ENCODE results near the gene GABBR1.

GABBR1 gene

DNA sequence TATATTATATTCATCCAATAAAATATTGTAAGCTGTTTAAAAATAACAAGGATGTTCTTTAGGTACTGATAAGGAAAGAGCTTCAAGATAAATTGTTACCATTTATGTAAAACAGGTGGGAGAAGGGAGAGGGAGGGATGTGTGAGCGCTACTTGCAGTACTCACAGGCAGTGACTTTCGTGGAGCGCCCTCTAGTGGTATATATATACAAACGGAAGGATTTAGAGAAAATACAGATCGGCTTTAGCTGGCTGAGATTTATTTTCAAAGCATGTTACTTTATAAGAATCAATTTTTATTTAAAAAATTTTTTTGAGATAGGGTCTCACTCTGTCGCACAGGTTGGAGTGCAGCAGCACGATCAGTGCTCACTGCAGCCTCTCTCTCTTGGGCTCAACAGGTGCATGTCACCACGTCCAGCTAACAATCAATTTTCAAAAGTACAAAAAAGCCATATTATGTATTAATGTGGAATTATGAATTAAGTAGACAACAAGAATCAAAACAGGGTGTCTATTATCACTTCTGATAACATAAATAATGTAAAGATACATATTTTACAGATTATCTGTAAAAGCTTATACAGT lies 20.6 kb upstream of the GABBR1 start:
- no peaks in the 10 kb centered on the region for H3K27me3 ChIP-seq (ENCODE audit: control insufficient read depth, insufficient read depth, low read length)
- H3K4me1 ChIP-seq (ENCODE audit: control insufficient read depth, insufficient read depth, low read length), result peaks cover 42% of the 10 kb centered on the region
- no peak overlapping the region for H3K27ac ChIP-seq (ENCODE audit: low read depth, low read length)
- no peaks in the 10 kb centered on the region for H3K9me3 ChIP-seq (ENCODE audit: control insufficient read depth, insufficient read depth, low read depth, low read length)
- no peak overlapping the region for H3K9ac ChIP-seq (ENCODE audit: low read length)
- no peak overlapping the region for H3K4me3 ChIP-seq (ENCODE audit: low read depth, low read length)
- H3K36me3 ChIP-seq (ENCODE audit: control insufficient read depth, insufficient read depth, low read length), result no peaks in the 10 kb centered on the region

DNA sequence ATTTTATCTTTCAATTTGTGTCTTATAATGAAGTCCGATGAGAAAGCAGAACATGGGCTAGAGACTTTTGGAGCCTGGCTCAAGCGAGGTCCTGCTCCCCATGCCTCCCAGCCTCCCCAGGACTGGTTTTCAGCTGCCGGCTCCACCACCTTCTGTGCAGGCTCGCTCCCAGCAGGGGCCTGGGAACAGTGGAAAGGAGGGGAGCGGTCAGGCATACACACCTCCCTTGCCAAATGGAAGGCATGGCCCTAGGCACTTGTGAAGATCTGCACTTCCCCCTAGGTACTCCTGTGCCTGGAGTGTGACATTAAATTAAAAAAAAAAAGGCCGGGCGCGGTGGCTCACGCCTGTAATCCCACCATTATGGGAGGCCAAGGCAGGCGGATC lies 19.2 kb upstream of the GABBR1 start:
- no peak overlapping the region for H3K4me3 ChIP-seq (ENCODE audit: low read depth, low read length)
- H3K9me3 ChIP-seq (ENCODE audit: control insufficient read depth, insufficient read depth, low read depth, low read length), result no peaks in the 10 kb centered on the region
- H3K9ac ChIP-seq (ENCODE audit: low read length), result no peak overlapping the region
- no peaks in the 10 kb centered on the region for H3K27me3 ChIP-seq (ENCODE audit: control insufficient read depth, insufficient read depth, low read length)
- H3K27ac ChIP-seq (ENCODE audit: low read depth, low read length), result no peak overlapping the region
- H3K4me1 ChIP-seq (ENCODE audit: control insufficient read depth, insufficient read depth, low read length), result peaks cover 43% of the 10 kb centered on the region
- H3K36me3 ChIP-seq (ENCODE audit: control insufficient read depth, insufficient read depth, low read length), result no peaks in the 10 kb centered on the region

DNA sequence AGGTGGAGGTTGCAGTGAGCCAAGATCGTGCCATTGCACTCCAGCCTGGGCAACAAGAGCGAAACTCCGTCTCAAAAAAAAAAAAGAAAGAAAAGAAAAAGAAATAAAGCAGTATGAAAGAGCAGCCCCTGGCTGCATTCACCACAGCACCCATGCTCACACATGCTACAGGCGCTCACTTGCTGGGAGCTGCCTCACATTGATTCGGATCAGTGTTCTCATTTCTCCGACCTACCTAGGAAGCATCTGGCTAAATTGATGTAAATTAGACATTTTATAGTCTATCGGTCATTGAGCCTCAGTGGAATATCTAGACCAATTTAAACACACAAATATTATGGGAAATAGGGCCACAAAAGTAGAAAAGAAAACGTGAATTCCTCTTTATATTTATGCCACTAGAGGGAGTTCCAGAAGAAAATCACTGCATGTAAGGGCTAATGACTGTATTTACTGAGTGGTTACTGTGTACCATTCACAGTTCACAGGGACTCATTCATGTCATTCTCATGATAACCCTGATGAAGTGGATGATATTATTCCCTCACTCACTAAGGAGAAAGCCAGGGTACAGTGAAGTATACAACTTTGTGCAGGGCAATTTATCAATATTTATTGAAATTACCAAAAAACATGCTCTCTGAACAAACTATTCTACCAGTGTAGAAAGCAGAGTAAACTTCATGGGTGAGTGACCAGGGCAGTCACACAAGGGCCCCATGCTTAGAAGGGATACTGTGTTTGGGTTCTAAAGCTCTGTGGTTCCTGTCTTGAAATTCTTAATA lies 18.6 kb upstream of the GABBR1 start:
- Histone ChIP-seq H3K4me1 (ENCODE audit: control insufficient read depth, insufficient read depth, low read length) (peaks cover 38% of the 10 kb centered on the region), H3K9ac (ENCODE audit: low read length) (no peak overlapping the region), H3K4me3 (ENCODE audit: low read depth, low read length) (no peak overlapping the region), H3K27ac (ENCODE audit: low read depth, low read length) (no peak overlapping the region; the same call in 1 of the 2 replicates), H3K9me3 (ENCODE audit: control insufficient read depth, insufficient read depth, low read depth, low read length) (no peaks in the 10 kb centered on the region), H3K36me3 (ENCODE audit: control insufficient read depth, insufficient read depth, low read length) (no peaks in the 10 kb centered on the region), H3K27me3 (ENCODE audit: control insufficient read depth, insufficient read depth, low read length) (no peaks in the 10 kb centered on the region)

DNA sequence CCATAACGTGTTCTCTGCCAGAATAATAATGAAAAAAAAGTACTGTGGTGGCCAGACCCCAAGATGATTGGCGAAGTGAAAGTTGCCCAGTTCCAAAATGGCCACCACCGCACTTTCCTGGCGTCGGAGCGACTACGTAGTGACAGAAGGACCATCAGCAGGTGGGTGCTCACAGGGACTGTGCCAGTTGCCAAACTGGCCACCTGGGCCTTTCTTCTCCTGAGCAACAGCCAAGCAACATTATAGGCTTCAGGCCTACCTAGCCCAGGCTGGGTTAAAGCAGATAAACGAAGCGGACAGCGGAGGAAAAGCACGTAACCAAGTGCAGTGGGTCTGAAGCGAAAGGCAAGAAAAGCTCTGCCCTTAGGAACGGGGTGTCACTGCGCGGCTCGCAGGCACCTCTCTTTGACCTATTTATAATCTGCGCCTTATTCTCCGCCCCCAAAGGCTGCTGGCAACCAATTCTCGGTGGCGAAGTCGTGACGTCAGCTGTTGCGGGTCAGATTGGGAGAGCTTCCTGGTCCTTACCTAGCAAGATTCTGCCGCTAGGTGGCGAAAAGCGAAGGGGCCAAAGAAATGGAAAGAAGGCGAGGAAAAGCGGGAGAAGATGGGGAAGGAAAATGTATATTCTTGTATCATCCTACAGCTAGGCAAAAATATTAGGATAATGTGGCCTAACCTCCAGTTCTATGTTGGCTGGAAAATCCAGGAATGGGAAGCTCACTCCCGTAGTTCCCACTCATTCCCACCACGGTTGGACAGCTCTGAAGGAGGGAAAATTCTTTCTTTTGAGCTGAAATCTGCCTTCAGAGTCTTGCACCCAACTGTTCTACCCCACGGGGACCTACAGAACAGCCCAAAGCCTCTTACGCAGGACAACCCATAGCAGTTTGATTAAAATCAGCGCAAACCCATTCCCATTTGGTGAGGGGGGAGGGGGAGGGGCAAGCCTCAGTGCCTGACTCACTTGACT lies 17.0 kb upstream of the GABBR1 start:
- Histone ChIP-seq H3K4me3 (ENCODE audit: low read depth, low read length) (peak overlapping the region; percentile 67), H3K27me3 (ENCODE audit: control insufficient read depth, insufficient read depth, low read length) (no peaks in the 10 kb centered on the region), H3K36me3 (ENCODE audit: control insufficient read depth, insufficient read depth, low read length) (no peaks in the 10 kb centered on the region), H3K4me1 (ENCODE audit: control insufficient read depth, insufficient read depth, low read length) (peaks cover 23% of the 10 kb centered on the region), H3K9ac (ENCODE audit: low read length) (peak overlapping the region; percentile 68), H3K9me3 (ENCODE audit: control insufficient read depth, insufficient read depth, low read depth, low read length) (no peaks in the 10 kb centered on the region), H3K27ac (ENCODE audit: low read depth, low read length) (no peak overlapping the region)

DNA sequence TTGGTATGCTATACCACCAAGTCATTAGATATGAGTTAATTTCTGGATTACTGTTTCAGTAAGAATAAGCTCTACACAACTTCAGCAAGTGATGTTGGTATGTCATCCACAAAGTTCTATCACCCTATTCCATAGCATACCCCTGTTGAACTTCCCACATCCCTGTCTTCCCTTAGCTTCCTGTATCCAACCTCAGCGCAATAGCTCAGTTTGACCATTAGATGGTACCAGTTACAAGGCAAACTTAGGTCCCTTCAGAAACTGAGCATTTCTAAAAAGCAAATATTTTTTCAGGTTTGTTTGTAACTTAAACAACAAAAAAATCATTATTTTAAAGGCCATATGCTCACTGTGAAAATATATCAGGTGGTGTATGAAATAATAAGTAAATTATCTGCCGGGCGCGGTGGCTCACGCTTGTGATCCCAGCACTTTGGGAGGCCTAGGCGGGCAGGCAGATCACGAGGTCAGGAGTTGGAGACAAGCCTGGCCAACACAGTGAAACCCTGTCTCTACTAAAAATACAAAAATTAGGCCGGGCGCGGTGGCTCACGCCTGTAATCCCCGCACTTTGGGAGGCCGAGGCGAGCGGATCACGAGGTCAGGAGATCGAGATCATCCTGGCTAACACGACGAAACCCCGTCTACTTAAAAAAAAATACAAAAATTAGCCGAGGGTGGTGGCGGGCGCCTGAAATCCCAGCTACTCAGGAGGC lies 15.1 kb upstream of the GABBR1 start:
- H3K27ac ChIP-seq (ENCODE audit: low read depth, low read length), result no peak overlapping the region
- no peaks in the 10 kb centered on the region for H3K27me3 ChIP-seq (ENCODE audit: control insufficient read depth, insufficient read depth, low read length)
- no peaks in the 10 kb centered on the region for H3K36me3 ChIP-seq (ENCODE audit: control insufficient read depth, insufficient read depth, low read length)
- no peak overlapping the region for H3K9ac ChIP-seq (ENCODE audit: low read length)
- no peak overlapping the region for H3K4me3 ChIP-seq (ENCODE audit: low read depth, low read length)
- no peaks in the 10 kb centered on the region for H3K9me3 ChIP-seq (ENCODE audit: control insufficient read depth, insufficient read depth, low read depth, low read length)
- H3K4me1 ChIP-seq (ENCODE audit: control insufficient read depth, insufficient read depth, low read length), result peaks cover 19% of the 10 kb centered on the region

DNA sequence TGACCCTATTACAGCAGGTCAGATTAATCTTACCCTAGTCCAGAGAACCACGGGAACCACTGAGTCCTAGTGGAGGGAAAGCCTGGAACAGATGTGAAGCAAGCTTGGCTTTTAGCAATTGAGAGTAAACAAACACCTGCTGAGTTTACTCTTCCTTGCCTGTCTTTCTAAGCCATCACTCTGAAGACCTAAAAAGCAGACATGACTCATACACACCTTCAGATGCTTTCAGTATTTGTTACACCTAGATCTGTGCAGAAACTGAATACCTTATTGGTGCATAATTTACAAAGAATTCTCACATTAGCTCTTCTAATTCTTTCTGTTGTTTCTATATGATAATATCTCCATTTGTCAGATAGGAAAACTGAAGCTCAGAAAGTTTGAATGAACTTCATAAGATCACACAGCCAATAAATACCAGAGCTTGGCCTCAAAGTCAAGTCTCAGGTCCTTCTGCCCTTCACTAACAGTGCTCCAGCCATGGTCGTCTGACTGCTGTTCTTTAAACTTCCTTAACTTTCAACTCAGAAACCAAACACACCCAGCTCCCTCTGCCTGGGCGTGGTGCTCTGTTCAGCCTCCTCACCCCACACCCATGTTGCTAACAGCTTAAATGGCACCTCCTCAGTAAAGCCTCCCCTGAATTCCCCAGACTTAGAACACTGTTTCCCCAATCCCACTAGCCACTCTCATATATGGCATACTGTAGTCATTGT lies 8.6 kb upstream of the GABBR1 start:
- H3K4me1 ChIP-seq (ENCODE audit: control insufficient read depth, insufficient read depth, low read length), result peaks cover 14% of the 10 kb centered on the region
- H3K9me3 ChIP-seq (ENCODE audit: control insufficient read depth, insufficient read depth, low read depth, low read length), result no peaks in the 10 kb centered on the region
- no peak overlapping the region for H3K9ac ChIP-seq (ENCODE audit: low read length)
- H3K27ac ChIP-seq (ENCODE audit: low read depth, low read length), result no peak overlapping the region
- no peaks in the 10 kb centered on the region for H3K36me3 ChIP-seq (ENCODE audit: control insufficient read depth, insufficient read depth, low read length)
- H3K27me3 ChIP-seq (ENCODE audit: control insufficient read depth, insufficient read depth, low read length), result no peaks in the 10 kb centered on the region
- no peak overlapping the region for H3K4me3 ChIP-seq (ENCODE audit: low read depth, low read length)

DNA sequence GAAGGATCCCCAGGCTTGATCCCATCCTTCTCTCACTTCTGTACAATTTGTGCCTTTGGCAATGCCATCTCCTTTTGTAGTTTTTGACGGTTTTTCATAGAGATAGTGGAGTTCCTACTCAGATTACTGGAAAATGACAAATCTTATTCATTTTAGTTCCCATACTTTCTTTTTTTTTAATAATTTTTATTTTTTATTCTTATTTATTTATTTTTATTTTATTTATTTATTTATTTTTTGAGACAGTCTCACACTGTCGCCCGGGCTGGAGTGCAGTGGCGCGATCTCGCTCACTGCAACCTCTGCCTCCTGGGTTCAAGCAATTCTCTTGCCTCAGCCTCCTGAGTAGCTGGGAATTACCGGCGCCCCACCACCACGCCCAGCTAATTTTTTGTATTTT lies 4.3 kb upstream of the GABBR1 start:
- no peak overlapping the region for H3K27ac ChIP-seq (ENCODE audit: low read depth, low read length)
- H3K9ac ChIP-seq (ENCODE audit: low read length), result no peak overlapping the region
- no peaks in the 10 kb centered on the region for H3K9me3 ChIP-seq (ENCODE audit: control insufficient read depth, insufficient read depth, low read depth, low read length)
- H3K4me1 ChIP-seq (ENCODE audit: control insufficient read depth, insufficient read depth, low read length), result peaks cover 25% of the 10 kb centered on the region
- no peak overlapping the region for H3K4me3 ChIP-seq (ENCODE audit: low read depth, low read length)
- no peaks in the 10 kb centered on the region for H3K36me3 ChIP-seq (ENCODE audit: control insufficient read depth, insufficient read depth, low read length)
- no peaks in the 10 kb centered on the region for H3K27me3 ChIP-seq (ENCODE audit: control insufficient read depth, insufficient read depth, low read length)

DNA sequence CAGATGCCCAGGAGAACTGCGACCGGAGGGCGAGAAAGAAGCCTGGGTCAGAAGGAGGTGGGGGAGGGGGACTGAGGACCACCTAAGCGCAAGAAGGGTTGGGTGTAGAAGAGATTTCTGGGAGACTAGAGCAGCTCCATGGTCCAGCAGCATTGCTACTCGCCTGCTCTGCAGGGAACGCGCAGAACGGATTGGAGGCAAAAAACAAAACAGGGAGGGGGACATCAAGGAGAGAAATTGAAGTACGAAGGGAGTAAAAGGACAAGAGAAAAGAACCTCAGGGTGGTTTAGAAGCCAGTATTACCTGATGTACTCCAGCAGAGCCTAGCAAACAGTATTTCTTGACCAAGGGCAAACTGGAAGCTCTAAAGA lies 537 bp upstream of the GABBR1 start:
- no peaks in the 10 kb centered on the region for H3K36me3 ChIP-seq (ENCODE audit: control insufficient read depth, insufficient read depth, low read length)
- peak overlapping the region; percentile 73; the same call in 1 of the 2 replicates for H3K27ac ChIP-seq (ENCODE audit: low read depth, low read length)
- H3K4me3 ChIP-seq (ENCODE audit: low read depth, low read length), result peak overlapping the region; percentile 64
- H3K9ac ChIP-seq (ENCODE audit: low read length), result peak overlapping the region; percentile 70
- H3K9me3 ChIP-seq (ENCODE audit: control insufficient read depth, insufficient read depth, low read depth, low read length), result no peaks in the 10 kb centered on the region
- peaks cover 38% of the 10 kb centered on the region for H3K4me1 ChIP-seq (ENCODE audit: control insufficient read depth, insufficient read depth, low read length)
- no peaks in the 10 kb centered on the region for H3K27me3 ChIP-seq (ENCODE audit: control insufficient read depth, insufficient read depth, low read length)

DNA sequence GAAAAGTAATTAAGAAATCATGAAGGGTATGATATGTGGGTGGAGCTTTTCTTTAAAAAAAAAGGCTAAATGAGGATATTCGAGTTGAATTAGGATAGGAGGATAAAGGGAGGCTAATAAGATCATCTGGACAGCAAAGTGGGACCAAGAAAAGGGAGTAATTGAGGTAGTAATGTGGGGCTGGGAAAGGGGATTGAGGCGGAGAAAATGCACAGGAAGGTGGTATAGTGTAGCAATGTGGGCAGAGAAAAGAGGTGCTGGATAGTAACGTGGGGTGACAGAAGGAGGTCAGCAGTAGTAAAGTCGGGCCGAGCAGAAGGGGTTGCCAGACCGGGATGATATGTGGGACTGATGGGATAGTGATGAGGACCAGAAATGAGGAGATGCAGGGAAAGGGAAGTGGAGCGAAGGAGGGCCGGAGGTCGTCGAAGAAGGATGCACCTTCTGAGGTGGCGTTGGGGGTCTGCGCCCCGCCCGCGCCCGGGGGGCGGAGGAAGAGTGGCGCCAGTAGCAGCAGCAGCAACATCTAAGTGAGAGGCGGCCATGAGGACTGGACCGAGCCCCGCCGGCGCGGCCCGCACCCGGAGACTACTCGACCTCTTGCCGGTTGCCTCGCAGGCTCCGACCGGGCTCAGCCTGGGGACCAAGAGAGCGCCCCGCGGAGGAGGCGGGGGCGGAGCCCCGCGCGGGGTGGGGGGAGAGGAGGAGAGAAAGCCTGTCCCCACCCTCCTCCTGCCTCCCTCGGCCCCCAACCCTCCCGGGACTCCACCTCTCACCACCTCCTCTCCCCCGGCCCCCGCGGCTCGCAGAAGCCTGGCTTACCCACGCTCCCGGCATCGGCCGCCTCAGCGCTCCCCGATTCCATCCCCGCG lies 887 bp downstream of the GABBR1 start:
- Histone ChIP-seq H3K27me3 (ENCODE audit: control insufficient read depth, insufficient read depth, low read length) (no peaks in the 10 kb centered on the region), H3K9me3 (ENCODE audit: control insufficient read depth, insufficient read depth, low read depth, low read length) (no peaks in the 10 kb centered on the region), H3K27ac (ENCODE audit: low read depth, low read length) (peak overlapping the region; percentile 73; the same call in 1 of the 2 replicates), H3K36me3 (ENCODE audit: control insufficient read depth, insufficient read depth, low read length) (no peaks in the 10 kb centered on the region), H3K9ac (ENCODE audit: low read length) (peak overlapping the region; percentile 75), H3K4me3 (ENCODE audit: low read depth, low read length) (peak overlapping the region; percentile 64), H3K4me1 (ENCODE audit: control insufficient read depth, insufficient read depth, low read length) (peaks cover 38% of the 10 kb centered on the region)

Measured in HUES6 (cell line).